GM12878 (cell line): ENCODE results near the gene GLB1L. TPM values are rescaled to one million over a fixed set of nuclear protein-coding genes. Genes with fewer than 3 reads are reported as not detected.
"Not testable (repeated sequence)": the region's sequence is repeated elsewhere in the genome, so short reads cannot be mapped to it uniquely, and the experiment has no call there.

ENCODE experiments used
- ATAC-seq: fragments of 200-7000 bp; cut with Tn5 transposase; 3 replicates; pipeline ENCODE4 v1.9.1; 2020; ENCODE audit warnings: mild to moderate bottlenecking, moderate library complexity
- BruUV-seq: library from RNA; stranded (reverse); fragments of 400-500 nt; replicated peaks from 2 replicates; lab custom pipeline; 2021; lab: Mats Ljungman, UMichigan
- CTCF ChIA-PET: fragments of 300-600 bp; sonication (Branson Sonifier 250); formaldehyde crosslinking; extraction: SDS; loops from one replicate; lab custom pipeline; 2021; ENCODE audit warnings: inconsistent platforms; lab: Yijun Ruan, JAX
- POLR2A ChIA-PET: fragments of 350-600 bp; formaldehyde crosslinking; extraction: SDS; loops from one replicate; lab custom pipeline; 2021; ENCODE audit warnings: inconsistent platforms; lab: Charles Lee
- RAD21 ChIA-PET: fragments of 300-600 bp; sonication (Branson Sonifier 250); formaldehyde crosslinking; loops from one replicate; lab custom pipeline; 2023; ENCODE audit warnings: antibody characterized with exemption; ENCODE audit not compliant: unreplicated experiment; lab: Charles Lee
- SMC1A ChIA-PET: fragments of 300-600 bp; sonication (Branson Sonifier 250); formaldehyde crosslinking; loops from one replicate; lab custom pipeline; 2023; ENCODE audit not compliant: unreplicated experiment, uncharacterized antibody; lab: Charles Lee
- DNase-seq: peaks from one replicate; pipeline ENCODE4 v3.0.0-alpha.2; 2011; ENCODE audit warnings: low read depth, low spot score
- FAIRE-seq: peaks from 3 replicates; lab custom pipeline; 2011; peaks lifted over from hg19 to GRCh38; lab: Jason Lieb, UNC
- H2AFZ ChIP-seq: 2 replicates; pipeline ENCODE4 v1.6.0; 2011; ENCODE audit warnings: low read depth, low read length, control low read depth; ENCODE audit not compliant: control insufficient read depth
- H3K27ac ChIP-seq: 2 replicates; pipeline ENCODE4 v1.5.1; 2011; ENCODE audit warnings: control low read depth; ENCODE audit not compliant: control insufficient read depth, insufficient read depth
- H3K27me3 ChIP-seq, 2 experiments: replicated peaks in 1 of 2; 2 replicates each; pipeline versions ENCODE4 v1.6.0 to v1.6.1; 2011; ENCODE audit warnings: low read length in 1 of 2; ENCODE audit not compliant: control insufficient read depth in 2 of 2, insufficient read depth in 2 of 2
- H3K36me3 ChIP-seq, 2 experiments: 2 replicates each; pipeline ENCODE4 v1.5.1; 2011; ENCODE audit warnings: low read length in 1 of 2; ENCODE audit not compliant: control insufficient read depth in 2 of 2, insufficient read depth in 2 of 2
- H3K4me1 ChIP-seq: 2 replicates; pipeline ENCODE4 v1.6.1; 2011; ENCODE audit warnings: mild to moderate bottlenecking, low read length, moderate library complexity, mixed read lengths; ENCODE audit not compliant: control insufficient read depth, insufficient read depth
- H3K4me2 ChIP-seq: 2 replicates; pipeline ENCODE4 v1.6.0; 2011; ENCODE audit warnings: control low read depth; ENCODE audit not compliant: control insufficient read depth, insufficient read depth
- H3K4me3 ChIP-seq: fragments of 200-600 bp; sonication (generic); 2 replicates; pipeline ENCODE4 v1.5.1; 2016
- H3K79me2 ChIP-seq: 2 replicates; pipeline ENCODE4 v1.6.0; 2011; ENCODE audit warnings: low read length; ENCODE audit not compliant: control insufficient read depth, insufficient read depth
- H3K9ac ChIP-seq: 2 replicates; pipeline ENCODE4 v1.8.0; 2011; ENCODE audit warnings: low read length, control low read depth, mixed read lengths; ENCODE audit not compliant: control insufficient read depth, insufficient read depth
- H3K9me3 ChIP-seq: replicated peaks from 3 replicates; pipeline ENCODE4 v1.5.1; 2011; ENCODE audit warnings: mild to moderate bottlenecking, low read length; ENCODE audit not compliant: control insufficient read depth, insufficient read depth
- H4K20me1 ChIP-seq: 2 replicates; pipeline ENCODE4 v1.6.0; 2011; ENCODE audit not compliant: control insufficient read depth, insufficient read depth
- CTCF ChIP-seq, 3 experiments: IDR thresholded peaks in 2 of 3; conservative IDR thresholded peaks in 1 of 3; 2 replicates each; pipeline ENCODE4 v1.5.1; 2011; ENCODE audit warnings: low read depth in 3 of 3, low read length in 3 of 3, mild to moderate bottlenecking in 3 of 3, control low read depth in 2 of 3, moderate library complexity in 2 of 3, inconsistent platforms in 1 of 3, mixed read lengths in 1 of 3; ENCODE audit not compliant: control insufficient read depth in 2 of 3, insufficient read depth in 1 of 3; ENCODE audit errors: extremely low read depth in 1 of 3
- GATAD2B ChIP-seq: fragments of 450-650 bp; conservative IDR thresholded peaks from 2 replicates; pipeline ENCODE4 v1.6.1; 2017; ENCODE audit warnings: low read depth, mild to moderate bottlenecking, moderate library complexity
- KAT2A ChIP-seq: conservative IDR thresholded peaks from 2 replicates; pipeline ENCODE4 v1.6.1; 2011; ENCODE audit warnings: low read depth, low read length; ENCODE audit not compliant: control insufficient read depth
- ZNF207 ChIP-seq: fragments of 450-650 bp; IDR thresholded peaks from 2 replicates; pipeline ENCODE4 v1.6.1; 2014; ENCODE audit warnings: antibody characterized with exemption, mild to moderate bottlenecking, borderline replicate concordance
- WGBS: methylation state at CpG from one replicate; pipeline ENCODE4 v1.1.6; 2016; ENCODE audit warnings: low lambda C conversion rate; ENCODE audit not compliant: insufficient replicate concordance, insufficient coverage; ENCODE audit errors: missing lambda C conversion rate; 5-methylcytosine and 5-hydroxymethylcytosine counted together
- in situ Hi-C: fragments of 300-500 bp; cut with MboI; formaldehyde crosslinking; loops from 9 replicates; pipeline ENCODE4 v1.14.3; 2018; ENCODE audit warnings: mixed read lengths
- intact Hi-C: fragments of 100-400 bp; cut with micrococcal nuclease; formaldehyde crosslinking; loops from one replicate; pipeline ENCODE4 v1.14.2; 2022; ENCODE audit not compliant: unreplicated experiment
- polyA plus RNA-seq, 11 experiments: library from polyadenylated mRNA; depleted of rRNA in 4 of 11; unstranded in 6 of 11; stranded (reverse) in 5 of 11; fragments of >200 nt; fragmentation: Nextera tagmentation in 4 of 11; fragmentation: Illumina TruSeq in 1 of 11; extraction: Ambion mirVana in 4 of 11; extraction: Trizol in 1 of 11; gene quantifications; 1 replicate in 1 of 11; 2 replicates in 10 of 11; pipeline versions ENCODE4 v1.2.1 to v1.2.3, GENCODE V29; 2011 to 2016; ENCODE audit warnings: inconsistent platforms in 2 of 11, missing spikeins in 2 of 11, low read depth in 1 of 11
- total RNA-seq, 4 experiments: library from RNA; depleted of rRNA in 3 of 4; stranded (reverse); fragments of >200 nt in 3 of 4; fragmentation: Illumina TruSeq in 1 of 4; extraction: Trizol in 1 of 4; gene quantifications; 2 replicates each; pipeline versions ENCODE4 v1.2.1 to v1.2.3, GENCODE V29; 2013 to 2021

Gene GLB1L
- total and polyA plus RNA-seq, 10 of the 15 experiments (the other 5 are each of a cell fraction or from before 2014, with no cell fraction given), result 0.29 to 4.6 (median 2.7) TPM

DNA sequence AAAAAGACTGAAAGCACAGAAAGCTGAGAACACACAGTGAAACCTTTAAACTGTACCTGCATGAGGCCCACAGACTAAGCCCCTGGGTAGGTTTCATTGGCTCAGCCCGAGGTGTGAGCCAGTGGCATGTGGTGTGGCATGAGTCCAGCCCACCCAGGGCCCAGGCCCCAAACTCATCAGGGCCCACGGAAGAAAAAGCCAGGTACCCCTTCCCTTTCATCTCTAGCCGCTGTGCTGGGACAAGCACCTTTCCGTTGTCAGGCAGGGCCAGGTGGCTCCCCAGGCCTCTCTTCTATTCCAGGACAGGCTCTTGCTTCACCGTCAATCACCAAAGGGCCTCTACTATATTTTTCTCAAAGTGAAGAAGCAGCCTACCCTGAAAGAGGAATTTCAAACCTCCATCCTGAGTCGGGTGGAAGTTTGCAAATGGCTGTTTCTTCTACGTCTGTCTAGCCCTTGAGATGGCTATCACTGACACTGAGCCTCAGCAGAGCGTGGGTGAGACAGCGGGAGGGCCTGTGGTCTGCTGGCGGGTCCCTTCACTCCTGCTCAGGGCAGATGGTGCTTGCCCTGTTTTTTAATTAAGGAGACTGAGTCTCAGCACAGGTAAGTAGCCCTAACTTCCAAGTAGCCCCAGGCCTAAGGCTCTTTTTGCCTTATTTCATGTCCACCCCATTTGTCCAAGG lies 42.5 kb upstream of the GLB1L start (continued):
- TF ChIP-seq KAT2A (no peak), CTCF (IDR thresholded peaks at IDR 0.05 in 2 of 3, conservative IDR thresholded peaks at IDR 0.05 in 1 of 3; ENCODE audit: control insufficient read depth in 2 of 3, extremely low read depth in 1 of 3, insufficient read depth in 1 of 3, low read depth in 3 of 3, low read length in 3 of 3) (no peak), GATAD2B (no peak), ZNF207 (no peak)

DNA sequence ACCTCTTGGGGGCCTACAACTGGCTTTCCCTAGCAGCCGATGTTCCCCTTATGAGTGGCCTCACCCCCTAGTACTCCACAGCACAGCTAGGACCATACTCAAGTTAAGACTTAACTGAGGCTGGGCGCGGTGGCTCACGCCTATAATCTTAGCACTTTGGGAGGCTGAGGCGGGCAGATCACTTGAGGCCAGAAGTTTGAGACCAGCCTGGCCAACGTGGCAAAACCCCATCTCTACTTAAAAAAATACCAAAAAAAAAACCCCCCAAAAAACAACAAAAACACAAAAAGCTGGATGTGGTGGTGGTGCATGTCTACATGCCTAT lies 41.8 kb upstream of the GLB1L start:
- H3K4me2 ChIP-seq, H3K36me3 ChIP-seq, H2AFZ ChIP-seq, DNase-seq, H3K27ac ChIP-seq, H3K9me3 ChIP-seq, intact Hi-C loops, H3K4me1 ChIP-seq, H3K4me3 ChIP-seq, FAIRE-seq, H4K20me1 ChIP-seq, BruUV-seq, H3K27me3 ChIP-seq, H3K79me2 ChIP-seq, in situ Hi-C loops, H3K9ac ChIP-seq: not testable (repeated sequence)
- POLR2A ChIA-PET, result interaction anchor here (0.7 to 1.7 kb wide), 2 partner anchors 37 to 110 kb away, joined by 3 to 7 read pairs; no protein-coding TSS in a partner anchor
- WGBS, result 83% methylated on average over 6 of the region's 6 CpGs
- peak; percentile 44; the same call in 1 of the 3 replicates for ATAC-seq
- CTCF ChIA-PET, result interaction anchor here (0.8 to 2.1 kb wide), 4 partner anchors 8 to 963 kb away, joined by 3 to 18 read pairs (median 6); no protein-coding TSS in a partner anchor
- SMC1A ChIA-PET, result interaction anchor here (1.2 kb wide), 1 partner anchor 10 kb away, joined by 4 read pairs; no protein-coding TSS in a partner anchor
- RAD21 ChIA-PET, result interaction anchor here (1.0 kb wide), 1 partner anchor 35 kb away, joined by 4 read pairs; no protein-coding TSS in a partner anchor
